Body of pancreas (tissue), 4 donors: ENCODE data around the gene SPNS3. TPM values are rescaled to one million over a fixed set of nuclear protein-coding genes. Genes with fewer than 3 reads are reported as not detected.

Experiments used
- ATAC-seq: fragments of 150-250 bp; one replicate; pipeline ENCODE4 v1.9.1; 2016
- DNase-seq, 4 donors: peaks; one replicate each; pipeline ENCODE4 v3.0.0-alpha.2; 2019
- H3K27ac ChIP-seq, 4 donors: fragments of 200-600 bp; sonication (generic); 1 replicate in 3 of 4; 2 replicates in 1 of 4; pipeline versions ENCODE4 v1.5.1 to v1.6.1; 2016 to 2019; ENCODE audit warnings: mild to moderate bottlenecking in 1 of 4, mixed read lengths in 1 of 4, moderate library complexity in 1 of 4
- H3K27me3 ChIP-seq, 2 donors: fragments of 200-600 bp; sonication (generic); one replicate each; pipeline ENCODE4 v1.6.0; 2016; ENCODE audit warnings: mild to moderate bottlenecking in 1 of 2
- H3K36me3 ChIP-seq, 2 donors: fragments of 200-600 bp; sonication (generic); replicated peaks in 1 of 2; 2 replicates each; pipeline ENCODE4 v1.5.1; 2016; ENCODE audit warnings: low read depth in 2 of 2; ENCODE audit not compliant: insufficient read depth in 1 of 2
- H3K4me1 ChIP-seq: fragments of 200-600 bp; sonication (generic); one replicate; pipeline ENCODE4 v1.6.0; 2016
- H3K4me3 ChIP-seq, 2 donors: fragments of 200-600 bp; sonication (generic); 1 replicate in 1 of 2; 2 replicates in 1 of 2; pipeline ENCODE4 v1.5.1; 2016 to 2019
- H3K9me3 ChIP-seq, 3 donors: fragments of 200-600 bp; sonication (generic); 1 replicate in 2 of 3; 2 replicates in 1 of 3; pipeline ENCODE4 v1.5.1; 2016
- POLR2A ChIP-seq, 3 donors: fragments of 450-650 bp; IDR thresholded peaks; one replicate each; pipeline ENCODE4 v1.6.1; 2016; ENCODE audit warnings: antibody characterized with exemption in 3 of 3, mild to moderate bottlenecking in 2 of 3
- WGBS, 2 donors: methylation state at CpG; one replicate each; pipeline ENCODE4 v1.1.5; 2017; 5-methylcytosine and 5-hydroxymethylcytosine counted together
- intact Hi-C: fragments of 100-400 bp; cut with DNase I; formaldehyde crosslinking; loops from one replicate; pipeline ENCODE4 v1.15.1; 2023
- total RNA-seq, 2 donors: library from RNA; depleted of rRNA; stranded (reverse); fragments of >200 nt; gene quantifications; one replicate each; pipeline ENCODE4 v1.1.0, GENCODE V29; 2016
- TF ChIP-seq, protein P1 (sequence below), 7 experiments: fragments of 450-650 bp in 4 of 7; fragments of 200-600 bp in 3 of 7; sonication (generic) in 3 of 7; IDR thresholded peaks; one replicate each; pipeline ENCODE4 v1.5.1; 2016 to 2019; ENCODE audit warnings: antibody characterized with exemption in 7 of 7

The SPNS3 gene
- total RNA-seq, 2 donors from 2014 or later, result not detected

GRCh38 chr17:4405699-4406098 is 28.0 kb upstream of the SPNS3 start:
- DNase-seq (no peak), ATAC-seq (no peak)
- H3K36me3 ChIP-seq, result no peaks in the 10 kb centered on the region
- H3K27me3 ChIP-seq, result no peaks in the 10 kb centered on the region
- H3K4me1 ChIP-seq, result peaks cover 10% of the 10 kb centered on the region
- intact Hi-C loops, result loop anchor here (10.0 kb wide), 1 partner anchor 91 kb away; no protein-coding TSS in a partner anchor
- no peaks in the 10 kb centered on the region for H3K9me3 ChIP-seq
- TF ChIP-seq, protein P1, sequence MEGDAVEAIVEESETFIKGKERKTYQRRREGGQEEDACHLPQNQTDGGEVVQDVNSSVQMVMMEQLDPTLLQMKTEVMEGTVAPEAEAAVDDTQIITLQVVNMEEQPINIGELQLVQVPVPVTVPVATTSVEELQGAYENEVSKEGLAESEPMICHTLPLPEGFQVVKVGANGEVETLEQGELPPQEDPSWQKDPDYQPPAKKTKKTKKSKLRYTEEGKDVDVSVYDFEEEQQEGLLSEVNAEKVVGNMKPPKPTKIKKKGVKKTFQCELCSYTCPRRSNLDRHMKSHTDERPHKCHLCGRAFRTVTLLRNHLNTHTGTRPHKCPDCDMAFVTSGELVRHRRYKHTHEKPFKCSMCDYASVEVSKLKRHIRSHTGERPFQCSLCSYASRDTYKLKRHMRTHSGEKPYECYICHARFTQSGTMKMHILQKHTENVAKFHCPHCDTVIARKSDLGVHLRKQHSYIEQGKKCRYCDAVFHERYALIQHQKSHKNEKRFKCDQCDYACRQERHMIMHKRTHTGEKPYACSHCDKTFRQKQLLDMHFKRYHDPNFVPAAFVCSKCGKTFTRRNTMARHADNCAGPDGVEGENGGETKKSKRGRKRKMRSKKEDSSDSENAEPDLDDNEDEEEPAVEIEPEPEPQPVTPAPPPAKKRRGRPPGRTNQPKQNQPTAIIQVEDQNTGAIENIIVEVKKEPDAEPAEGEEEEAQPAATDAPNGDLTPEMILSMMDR (IDR thresholded peaks at IDR 0.05), result no peak
- TF ChIP-seq POLR2A (IDR thresholded peaks at IDR 0.05), result no peak
- H3K27ac ChIP-seq, result no peak overlapping the region
- WGBS, 2 donors, result 82 to 86% methylated on average over 4 to 5 of the region's 5 CpGs
- no peak overlapping the region for H3K4me3 ChIP-seq

- WGBS, 2 donors, result 94 to 99% methylated on average over 7 to 10 of the region's 10 CpGs
- intact Hi-C loops, result loop anchor here (10.0 kb wide), 1 partner anchor 92 kb away; no protein-coding TSS in a partner anchor
- Histone ChIP-seq H3K36me3 (no peaks in the 10 kb centered on the region), H3K4me1 (peaks cover 10% of the 10 kb centered on the region), H3K9me3 (no peaks in the 10 kb centered on the region), H3K27ac (no peak overlapping the region), H3K27me3 (no peaks in the 10 kb centered on the region), H3K4me3 (no peak overlapping the region)
- DNase-seq, result no peak
- TF ChIP-seq, protein P1 (IDR thresholded peaks at IDR 0.05), result no peak
- no peak for TF ChIP-seq POLR2A (IDR thresholded peaks at IDR 0.05)
- ATAC-seq, result no peak
These were observed 27.4 kb upstream of the SPNS3 start for GRCh38 chr17:4406386-4406785.

DNA sequence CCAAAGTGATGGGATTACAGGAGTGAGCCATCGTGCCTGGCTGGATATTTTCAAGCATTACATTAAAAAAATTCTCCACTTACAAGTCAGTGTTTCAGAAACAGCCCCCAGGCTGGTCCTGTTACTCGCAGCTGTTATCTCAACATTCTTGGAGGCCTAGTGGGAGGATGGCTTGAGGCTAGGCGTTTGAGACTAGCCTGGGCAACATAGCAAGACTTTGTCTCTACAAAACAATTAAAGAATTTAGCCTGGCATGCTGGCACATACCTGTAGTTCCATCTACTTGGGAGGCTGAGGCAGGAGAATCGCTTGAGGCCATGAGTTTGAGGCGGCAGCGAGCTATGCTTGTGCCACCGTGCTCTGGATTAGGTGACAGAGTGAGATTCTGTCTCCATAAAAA is 26.5 kb upstream of the SPNS3 start:
- intact Hi-C loops, result loop anchor here (10.0 kb wide), 1 partner anchor 92 kb away; no protein-coding TSS in a partner anchor
- no peaks in the 10 kb centered on the region for H3K27me3 ChIP-seq
- H3K36me3 ChIP-seq, result no peaks in the 10 kb centered on the region
- TF ChIP-seq POLR2A (IDR thresholded peaks at IDR 0.05), result no peak
- TF ChIP-seq, protein P1 (IDR thresholded peaks at IDR 0.05), result no peak
- no peak for DNase-seq
- peaks cover 10% of the 10 kb centered on the region for H3K4me1 ChIP-seq
- no peak overlapping the region for H3K4me3 ChIP-seq
- no peak overlapping the region for H3K27ac ChIP-seq
- no peaks in the 10 kb centered on the region for H3K9me3 ChIP-seq
- no peak for ATAC-seq
- 86 to 92% methylated on average over 6 to 7 of the region's 7 CpGs for WGBS, 2 donors

GRCh38 chr17:4407851-4408250 is 25.9 kb upstream of the SPNS3 start:
- peak overlapping the region in 2 of 4 donors; percentile 19 to 52 for H3K27ac ChIP-seq
- ATAC-seq, result peak; percentile 87

More at GRCh38 chr17:4407851-4408250, 25.9 kb upstream of the SPNS3 start:
- intact Hi-C loops, result loop anchor here (10.0 kb wide), 1 partner anchor 93 kb away; no protein-coding TSS in a partner anchor
- no peak overlapping the region for H3K4me3 ChIP-seq
- 37 to 46% methylated on average over 8 of the region's 8 CpGs for WGBS, 2 donors
- DNase-seq, result peak; percentile 60 to 76 (median 70)
- no peaks in the 10 kb centered on the region for H3K27me3 ChIP-seq
- no peaks in the 10 kb centered on the region for H3K9me3 ChIP-seq
- no peaks in the 10 kb centered on the region for H3K36me3 ChIP-seq
- TF ChIP-seq, protein P1 (IDR thresholded peaks at IDR 0.05), result peak in 1 of 7 experiments; percentile 30
- TF ChIP-seq POLR2A (IDR thresholded peaks at IDR 0.05), result no peak
- H3K4me1 ChIP-seq, result peaks cover 10% of the 10 kb centered on the region
